NCI-H69 (cell line): ENCODE data around the gene AVP.
"Not testable (repeated sequence)": the region's sequence is repeated elsewhere in the genome, so short reads cannot be mapped to it uniquely, and the experiment has no call there.

Experiments
- DNase-seq: peaks from one replicate; lab custom pipeline; 2025; lab: John Stamatoyannopoulos, UW

The AVP gene

GRCh38 chr20:3082955-3083952, 1.3 kb downstream of the AVP start:
- peak; percentile 42 for DNase-seq

- peak; percentile 55 for DNase-seq
Observed at GRCh38 chr20:3082306-3082951, 2.1 kb downstream of the AVP start.

- no peak for DNase-seq
Observed at GRCh38 chr20:3081641-3082040, 2.9 kb downstream of the AVP start.

- no peak for DNase-seq
Observed at GRCh38 chr20:3080939-3081388, 3.6 kb downstream of the AVP start.

GRCh38 chr20:3077618-3078134, 6.8 kb downstream of the AVP start:
- no peak for DNase-seq

GRCh38 chr20:3075315-3075714, 9.2 kb downstream of the AVP start:
- DNase-seq, result not testable (repeated sequence)

GRCh38 chr20:3074812-3075211, 9.7 kb downstream of the AVP start:
- no peak for DNase-seq

GRCh38 chr20:3073251-3073643, 11.3 kb downstream of the AVP start:
- DNase-seq, result not testable (repeated sequence)

GRCh38 chr20:3072530-3073250, 11.8 kb downstream of the AVP start:
- DNase-seq, result no peak

- DNase-seq, result no peak
Observed at GRCh38 chr20:3071610-3072529, 12.7 kb downstream of the AVP start, which contains the start of gene OXT. Gene OXT, plus strand, starts transcription at chr20:3071620. Its CDS starts 36 bp downstream, at chr20:3071656.

- no peak for DNase-seq
Observed at GRCh38 chr20:3071266-3071609, 13.3 kb downstream of the AVP start.

GRCh38 chr20:3070725-3071124, 13.8 kb downstream of the AVP start:
- no peak for DNase-seq

- peak; percentile 72 for DNase-seq
Observed at GRCh38 chr20:3068986-3069900, 15.3 kb downstream of the AVP start.

GRCh38 chr20:3068075-3068474, 16.4 kb downstream of the AVP start:
- no peak for DNase-seq

GRCh38 chr20:3067139-3068014, 17.1 kb downstream of the AVP start:
- no peak for DNase-seq

GRCh38 chr20:3064119-3064518, 20.4 kb downstream of the AVP start:
- not testable (repeated sequence) for DNase-seq

GRCh38 chr20:3059489-3059888, 25.0 kb downstream of the AVP start:
- no peak for DNase-seq

GRCh38 chr20:3051385-3052019, 33.0 kb downstream of the AVP start:
- no peak for DNase-seq
